SK-N-SH (cell line): ENCODE measurements around the gene PTPN18. TPM values are rescaled to one million over a fixed set of nuclear protein-coding genes. Genes with fewer than 3 reads are reported as not detected.

Source experiments
- CTCF ChIA-PET: fragments of 300-600, 350-600 bp; formaldehyde crosslinking; extraction: SDS; loops from one replicate; lab custom pipeline; 2021; lab: Yijun Ruan, JAX
- POLR2A ChIA-PET: fragments of 350-600 bp; sonication (Branson Sonifier 250); formaldehyde crosslinking; extraction: SDS; loops from one replicate; lab custom pipeline; 2020; ENCODE audit warnings: antibody characterized with exemption, inconsistent platforms; lab: Yijun Ruan, JAX
- DNase-seq: peaks from one replicate; pipeline ENCODE4 v3.0.0; 2012
- H2AFZ ChIP-seq: fragments of 200-600 bp; sonication (generic); 2 replicates; pipeline ENCODE4 v1.8.1; 2016; ENCODE audit warnings: antibody characterized with exemption, mild to moderate bottlenecking, low read depth
- H3F3A ChIP-seq: fragments of 200-600 bp; sonication (generic); replicated peaks from 2 replicates; pipeline ENCODE3; 2016; ENCODE audit warnings: antibody characterized with exemption, mild to moderate bottlenecking; ENCODE audit not compliant: insufficient read depth
- H3K27ac ChIP-seq, 2 experiments: fragments of 200-500 bp in 1 of 2; fragments of 200-600 bp in 1 of 2; sonication (Bioruptor generic) in 1 of 2; sonication (generic), shearing (Covaris generic) in 1 of 2; 2 replicates each; pipeline versions ENCODE4 v1.5.1 to v1.6.1; 2014 to 2016; ENCODE audit warnings: low read depth in 2 of 2, inconsistent platforms in 1 of 2, low read length in 1 of 2, mild to moderate bottlenecking in 1 of 2, mixed read lengths in 1 of 2
- H3K27me3 ChIP-seq: fragments of 200-600 bp; sonication (generic), shearing (Covaris generic); 2 replicates; pipeline ENCODE4 v1.6.1; 2016; ENCODE audit warnings: mixed run types; ENCODE audit not compliant: insufficient read depth
- H3K36me3 ChIP-seq, 2 experiments: fragments of 200-500 bp in 1 of 2; fragments of 200-600 bp in 1 of 2; sonication (Bioruptor generic) in 1 of 2; sonication (generic) in 1 of 2; replicated peaks in 1 of 2; 2 replicates each; pipeline versions ENCODE3 to v1.5.1; 2014 to 2016; ENCODE audit warnings: low read length in 1 of 2, mild to moderate bottlenecking in 1 of 2; ENCODE audit not compliant: insufficient read depth in 2 of 2, control insufficient read depth in 1 of 2
- H3K4me1 ChIP-seq, 2 experiments: fragments of 200-500 bp in 1 of 2; fragments of 200-600 bp in 1 of 2; sonication (Bioruptor generic) in 1 of 2; sonication (generic), shearing (Covaris generic) in 1 of 2; 2 replicates each; pipeline versions ENCODE4 v1.5.1 to v1.6.1; 2014 to 2016; ENCODE audit warnings: low read depth in 1 of 2, low read length in 1 of 2, mixed run types in 1 of 2; ENCODE audit not compliant: insufficient read depth in 2 of 2, control insufficient read depth in 1 of 2
- H3K4me2 ChIP-seq: fragments of 200-600 bp; sonication (generic), shearing (Covaris generic); 2 replicates; pipeline ENCODE4 v1.6.1; 2017; ENCODE audit warnings: mixed run types
- H3K4me3 ChIP-seq, 2 experiments: fragments of 200-500 bp in 1 of 2; fragments of 200-600 bp in 1 of 2; sonication (Bioruptor generic) in 1 of 2; sonication (generic), shearing (Covaris generic) in 1 of 2; 2 replicates each; pipeline versions ENCODE4 v1.5.1 to v1.8.1; 2014 to 2016; ENCODE audit warnings: low read depth in 2 of 2, inconsistent platforms in 1 of 2, low read length in 1 of 2, mild to moderate bottlenecking in 1 of 2, mixed read lengths in 1 of 2, moderate library complexity in 1 of 2
- H3K79me2 ChIP-seq: fragments of 200-600 bp; sonication (generic); 2 replicates; pipeline ENCODE4 v1.8.1; 2017; ENCODE audit warnings: mild to moderate bottlenecking; ENCODE audit not compliant: insufficient read depth
- H3K9ac ChIP-seq: fragments of 200-600 bp; sonication (generic); 2 replicates; pipeline ENCODE4 v1.6.1; 2017; ENCODE audit warnings: mixed run types
- H3K9me2 ChIP-seq: fragments of 200-600 bp; sonication (generic); 2 replicates; pipeline ENCODE4 v1.6.1; 2017; ENCODE audit warnings: mixed run types
- H3K9me3 ChIP-seq: fragments of 200-600 bp; sonication (generic); 2 replicates; pipeline ENCODE4 v1.6.1; 2017; ENCODE audit warnings: mixed run types, mild to moderate bottlenecking, moderate library complexity
- H4K20me1 ChIP-seq: fragments of 200-600 bp; sonication (generic); 2 replicates; pipeline ENCODE4 v1.6.1; 2017; ENCODE audit warnings: mild to moderate bottlenecking, mixed run types; ENCODE audit not compliant: insufficient read depth
- ELF1 ChIP-seq: IDR thresholded peaks from 2 replicates; pipeline ENCODE4 v1.4.0; 2012
- EP300 ChIP-seq, 2 experiments: IDR thresholded peaks; 2 replicates each; pipeline versions ENCODE4 v1.4.0 to v1.6.1; 2012; ENCODE audit warnings: borderline replicate concordance in 1 of 2, low read depth in 1 of 2, low read length in 1 of 2
- EZH2phosphoT487 ChIP-seq: fragments of 200-600 bp; sonication (generic); IDR thresholded peaks from 2 replicates; pipeline ENCODE4 v1.6.1; 2017; ENCODE audit warnings: low read depth, mixed run types, mild to moderate bottlenecking, antibody characterized with exemption, moderate library complexity, borderline replicate concordance
- FOXM1 ChIP-seq: IDR thresholded peaks from 2 replicates; pipeline ENCODE4 v1.4.0; 2012; ENCODE audit warnings: low read depth, mild to moderate bottlenecking
- GATA2 ChIP-seq: sonication (generic); formaldehyde crosslinking; IDR thresholded peaks from 2 replicates; pipeline ENCODE4 v1.5.0; 2020; ENCODE audit warnings: mild to moderate bottlenecking, missing genetic modification reagents
- JUND ChIP-seq: IDR thresholded peaks from 2 replicates; pipeline ENCODE4 v1.4.0; 2012
- MAX ChIP-seq: IDR thresholded peaks from 2 replicates; pipeline ENCODE4 v1.4.0; 2012; ENCODE audit warnings: low read depth
- MEF2A ChIP-seq: IDR thresholded peaks from 2 replicates; pipeline ENCODE4 v1.4.0; 2012; ENCODE audit warnings: low read depth, borderline replicate concordance
- MXI1 ChIP-seq: IDR thresholded peaks from 2 replicates; pipeline ENCODE4 v1.6.1; 2012; ENCODE audit warnings: mild to moderate bottlenecking, low read depth, low read length, improper control_type of control experiment
- POLR2AphosphoS5 ChIP-seq: IDR thresholded peaks from 2 replicates; pipeline ENCODE4 v1.6.1; 2012; ENCODE audit warnings: low read depth, low read length
- RAD21 ChIP-seq: IDR thresholded peaks from 2 replicates; pipeline ENCODE4 v1.6.1; 2012; ENCODE audit warnings: mild to moderate bottlenecking, low read length
- REST ChIP-seq: IDR thresholded peaks from 2 replicates; pipeline ENCODE4 v1.6.1; 2012; ENCODE audit warnings: mild to moderate bottlenecking, low read depth, low read length, moderate library complexity
- RFX5 ChIP-seq: IDR thresholded peaks from 2 replicates; pipeline ENCODE4 v1.6.1; 2012; ENCODE audit warnings: mild to moderate bottlenecking, improper control_type of control experiment, low read length
- RXRA ChIP-seq: IDR thresholded peaks from 2 replicates; pipeline ENCODE4 v1.4.0; 2012; ENCODE audit warnings: low read depth, mild to moderate bottlenecking, borderline replicate concordance
- SIN3A ChIP-seq: IDR thresholded peaks from 2 replicates; pipeline ENCODE4 v1.6.1; 2012; ENCODE audit warnings: low read depth, mild to moderate bottlenecking, low read length, moderate library complexity, borderline replicate concordance
- SMC3 ChIP-seq: IDR thresholded peaks from 2 replicates; pipeline ENCODE4 v1.6.1; 2012; ENCODE audit warnings: low read depth, low read length, improper control_type of control experiment
- TEAD4 ChIP-seq: IDR thresholded peaks from 2 replicates; pipeline ENCODE4 v1.4.0; 2012; ENCODE audit warnings: mild to moderate bottlenecking, borderline replicate concordance; ENCODE audit not compliant: insufficient read depth
- ZBTB33 ChIP-seq: IDR thresholded peaks from 2 replicates; pipeline ENCODE4 v1.4.0; 2012; ENCODE audit warnings: low read depth, borderline replicate concordance
- WGBS: methylation state at CpG from one replicate; pipeline ENCODE4 v1.1.6; 2017; ENCODE audit warnings: low lambda C conversion rate; 5-methylcytosine and 5-hydroxymethylcytosine counted together
- polyA plus RNA-seq, 3 experiments: library from polyadenylated mRNA; depleted of rRNA; stranded (reverse); fragments of >200 nt; gene quantifications; 2 replicates each; pipeline ENCODE4 v1.2.3, GENCODE V29; 2012

The PTPN18 gene
- polyA plus RNA-seq, 1 of the 3 experiments (the other 2 are of a cell fraction): 30.4 TPM

DNA sequence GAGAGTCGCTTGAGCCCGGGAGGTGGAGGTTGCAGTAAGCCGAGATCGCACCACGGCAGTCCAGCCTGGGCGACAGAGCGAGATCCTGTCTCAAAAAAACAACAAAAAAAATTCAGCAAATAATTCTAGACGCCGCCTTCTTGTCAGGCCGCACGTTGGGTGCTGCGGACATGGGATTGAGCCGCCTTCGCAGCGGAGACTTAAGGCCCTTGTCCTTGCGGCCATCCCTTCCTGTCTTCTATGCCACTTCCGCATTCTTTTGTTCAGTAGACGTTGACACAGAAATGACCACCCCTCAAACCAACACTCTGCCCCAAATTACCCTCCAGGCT is 15.8 kb downstream of the PTPN18 start:
- Histone ChIP-seq H3K79me2 (peaks cover 43% of the 10 kb centered on the region), H2AFZ (peak overlapping the region; percentile 91), H3K9me3 (no peaks in the 10 kb centered on the region), H3K27me3 (no peaks in the 10 kb centered on the region), H3K9me2 (no peaks in the 10 kb centered on the region), H3K4me3 (peak overlapping the region; percentile 87 to 99), H4K20me1 (no peaks in the 10 kb centered on the region), H3F3A (peaks cover 3% of the 10 kb centered on the region), H3K36me3 (peaks cover 5 to 11% of the 10 kb centered on the region in 2 experiments), H3K4me2 (peak overlapping the region; percentile 99), H3K27ac (peak overlapping the region; percentile 52 to 91), H3K9ac (peak overlapping the region; percentile 94), H3K4me1 (peaks cover 0 to 18% of the 10 kb centered on the region in 2 experiments; a peak in 1 of 4 replicates)
- ChIA-PET POLR2A (no interaction called here), CTCF (interaction anchor here (0.6 to 1.6 kb wide), 4 partner anchors 9 to 36 kb away, joined by 3 to 14 read pairs (median 3); partner anchors contain the start of gene PTPN18)
- DNase-seq: no peak
- TF ChIP-seq REST: no peak
- TF ChIP-seq SMC3: no peak
- TF ChIP-seq RAD21: no peak
- TF ChIP-seq ZBTB33: no peak
- no peak for TF ChIP-seq MXI1
- no peak for TF ChIP-seq MAX
- no peak for TF ChIP-seq JUND
- no peak for TF ChIP-seq EZH2phosphoT487
- no peak for TF ChIP-seq TEAD4
- no peak for TF ChIP-seq SIN3A
- TF ChIP-seq FOXM1: no peak
- TF ChIP-seq RFX5: no peak
- peak; percentile 97 for TF ChIP-seq ELF1
- no peak for TF ChIP-seq GATA2 (CRISPR knock-in tag)
- no peak for TF ChIP-seq EP300 (IDR thresholded peaks at IDR 0.05; ENCODE audit: borderline replicate concordance in 1 of 2, low read depth in 1 of 2, low read length in 1 of 2)
- peak; percentile 32; the same call in 1 of the 2 replicates for TF ChIP-seq POLR2AphosphoS5
- TF ChIP-seq MEF2A: no peak
- TF ChIP-seq RXRA: no peak
- 25% methylated on average over 18 of the region's 18 CpGs for WGBS
